ENCODE data around the gene TMEM94.
A peak's percentile ranks its signal among the peaks of the same experiment; 100 is the strongest.

The TMEM94 gene

GRCh38 chr17:75499313-75500022 is 43.0 kb downstream of the TMEM94 start:
- no peak for DNase-seq

DNA sequence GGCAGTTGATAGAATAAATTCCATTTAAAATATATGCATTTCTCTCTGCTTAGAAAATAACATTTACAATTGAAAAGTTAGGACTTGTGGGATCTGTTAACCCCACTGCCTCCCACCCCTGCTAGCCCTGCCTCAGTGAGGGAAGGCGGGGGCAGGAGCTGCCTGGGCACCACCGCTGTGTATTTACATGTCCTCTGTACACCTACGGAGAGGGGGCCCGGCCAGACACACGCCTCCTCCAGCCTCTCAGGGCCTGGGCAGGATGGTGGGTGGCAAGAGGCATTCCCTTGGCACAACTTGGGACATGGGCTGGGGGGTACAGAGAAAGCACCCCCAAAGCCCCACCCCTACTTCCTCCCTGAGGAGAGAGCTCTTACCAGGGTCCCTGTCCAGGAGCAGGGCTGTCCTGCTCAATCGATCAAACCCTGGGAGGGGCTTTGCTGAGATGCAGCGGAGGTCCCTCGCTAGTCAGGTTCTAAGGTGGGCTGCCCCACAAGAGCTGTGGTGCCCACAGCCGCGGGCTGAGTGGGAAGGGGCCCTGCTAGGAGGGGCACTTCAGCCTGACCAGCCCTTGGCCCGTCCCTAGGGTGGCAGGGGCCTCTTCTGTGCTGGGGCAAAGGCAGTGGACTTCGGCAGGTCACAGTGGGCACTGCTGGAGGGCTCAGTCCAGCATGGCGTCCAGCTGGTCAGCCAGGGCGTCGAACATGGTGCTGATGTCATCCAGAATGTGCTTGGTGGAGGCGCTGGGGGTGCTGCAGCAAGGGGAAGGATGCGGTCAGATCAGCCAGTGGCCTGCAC is 44.2 kb downstream of the TMEM94 start:
- DNase-seq, result no peak

DNA sequence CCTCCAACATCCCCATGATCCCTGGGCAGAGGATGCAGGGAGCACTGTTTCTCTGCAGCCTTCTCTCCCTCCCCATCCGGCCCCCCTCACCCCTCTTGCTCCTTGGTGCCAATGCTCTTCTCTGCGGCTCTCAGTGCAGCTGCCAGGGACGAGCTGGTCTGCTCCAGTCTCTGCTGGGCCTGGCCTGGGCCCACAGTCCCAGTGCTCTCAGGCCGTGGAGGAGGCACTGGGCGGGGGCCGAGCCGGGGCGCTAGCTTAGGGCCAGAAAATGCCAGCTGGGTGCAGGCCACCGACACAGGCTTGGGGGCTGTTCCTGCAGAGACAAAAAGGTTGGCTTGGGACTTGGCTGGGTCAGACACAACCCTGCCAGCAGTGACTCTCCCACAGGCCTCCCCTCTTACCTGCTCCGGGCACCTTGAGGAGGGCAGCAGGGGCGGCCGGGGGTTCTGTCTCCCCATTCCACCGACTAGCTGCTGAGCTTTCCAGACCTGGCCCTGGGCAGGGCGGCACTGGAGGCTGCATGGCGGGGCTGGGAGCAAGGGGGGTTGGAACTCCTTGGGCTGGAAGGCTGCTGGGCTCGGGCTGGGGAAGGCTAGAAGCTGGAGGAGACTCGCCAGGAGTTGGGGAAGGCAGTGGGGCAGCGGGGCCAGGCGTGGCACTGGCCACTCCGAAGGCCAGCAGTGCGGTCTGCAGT is 45.1 kb downstream of the TMEM94 start:
- DNase-seq, result no peak

DNA sequence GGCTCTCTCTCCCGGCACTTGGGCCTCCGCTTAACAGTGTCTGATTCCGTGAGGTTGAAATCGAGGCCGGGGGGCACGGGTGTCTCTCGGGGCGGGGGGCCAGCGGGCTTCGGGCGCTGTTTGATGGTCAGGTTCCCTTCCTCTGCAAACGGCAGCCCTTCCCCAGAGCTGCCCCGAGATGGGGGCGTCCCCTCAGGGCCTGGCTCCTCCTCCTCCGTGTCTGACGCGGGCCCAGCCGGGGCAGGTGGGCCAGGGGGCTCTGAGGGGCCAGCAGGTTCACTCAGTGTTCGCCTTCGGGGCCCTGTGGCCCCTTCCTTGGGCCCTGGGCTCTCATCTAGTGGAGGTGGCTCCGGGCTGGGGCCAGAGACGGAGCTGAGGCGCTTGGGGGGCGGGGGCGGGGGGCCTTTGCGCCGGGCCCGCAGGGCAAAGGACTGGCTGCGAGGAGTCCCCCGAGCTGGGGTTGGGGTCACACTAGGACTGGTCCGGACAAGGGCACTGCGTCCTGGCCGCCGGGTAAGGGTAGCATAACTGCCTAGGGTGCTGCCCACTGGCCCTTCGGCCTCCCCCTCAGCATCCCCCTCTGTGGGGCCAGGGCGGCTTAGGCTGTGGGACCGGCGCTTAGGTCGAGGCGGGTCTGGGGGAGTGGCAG is 45.8 kb downstream of the TMEM94 start:
- DNase-seq, result no peak

DNA sequence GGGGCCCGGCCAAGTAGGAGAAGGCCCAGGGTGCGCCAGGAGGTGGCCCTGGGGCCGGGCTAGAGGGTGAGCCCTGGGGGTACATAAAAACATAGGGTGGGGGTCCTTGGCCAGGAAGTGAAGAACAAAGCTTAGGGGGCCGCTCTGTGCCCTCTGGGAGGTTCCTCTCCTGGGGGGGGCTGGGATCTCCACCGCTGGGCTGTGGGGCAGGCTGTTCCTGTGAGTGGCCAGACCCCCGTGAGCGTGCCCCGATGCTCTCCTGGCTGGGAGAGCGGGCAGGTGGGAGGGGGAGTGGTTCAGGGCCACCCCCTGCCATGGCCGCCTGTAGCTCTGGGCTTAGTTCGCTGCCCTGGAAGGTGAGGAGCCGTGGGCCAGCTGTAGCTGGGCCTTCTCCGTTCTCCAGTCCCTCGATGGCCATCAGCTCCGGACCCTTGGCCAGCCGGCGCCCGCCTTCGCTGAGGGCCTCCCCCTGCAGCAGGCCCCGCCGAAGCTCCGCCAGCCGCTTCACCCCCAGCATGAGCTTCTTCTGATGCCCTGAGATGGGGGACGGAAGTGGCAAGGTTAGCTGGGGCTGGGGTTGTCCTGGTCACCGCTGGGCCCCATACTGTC is 46.4 kb downstream of the TMEM94 start:
- no peak for DNase-seq

GRCh38 chr17:75503337-75503950 is 47.0 kb downstream of the TMEM94 start:
- no peak for DNase-seq

- no peak for DNase-seq
Observed at GRCh38 chr17:75503976-75504346, 47.5 kb downstream of the TMEM94 start.

GRCh38 chr17:75504347-75505151 is 48.1 kb downstream of the TMEM94 start:
- DNase-seq, result peak; percentile 26

DNA sequence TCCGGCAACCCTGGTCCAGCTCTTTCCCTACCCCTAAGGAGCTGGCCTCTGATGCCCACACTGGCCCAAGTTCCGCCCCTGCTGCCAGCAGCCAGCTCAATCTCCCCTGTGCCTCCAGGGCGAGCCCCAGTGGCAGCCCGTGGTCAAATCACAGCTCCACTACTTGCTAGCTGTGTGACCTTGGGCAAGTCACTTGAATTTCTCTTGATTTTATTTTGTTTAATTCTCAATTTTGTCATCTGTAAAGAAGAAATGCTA is 48.6 kb downstream of the TMEM94 start:
- no peak for DNase-seq

DNA sequence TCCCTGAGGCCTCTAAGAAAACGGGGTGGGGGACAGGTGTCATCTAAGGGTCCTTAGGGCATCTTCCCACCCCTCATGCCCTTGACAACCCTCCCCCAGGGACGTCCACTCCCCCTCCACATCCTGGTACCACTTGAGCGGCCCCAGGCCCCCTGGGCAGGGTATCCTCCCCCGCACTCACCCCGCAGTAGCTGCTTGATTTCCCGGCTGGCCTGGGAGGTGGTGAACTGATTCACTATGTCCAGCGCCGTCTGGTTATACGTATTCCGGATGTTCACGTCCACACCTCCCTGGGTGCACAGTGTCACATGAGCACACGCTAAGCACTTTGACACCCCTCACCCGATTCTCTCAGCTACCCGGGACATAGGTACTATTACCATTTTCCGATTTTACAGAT is 49.2 kb downstream of the TMEM94 start:
- no peak for DNase-seq

GRCh38 chr17:75506134-75506533 is 49.7 kb downstream of the TMEM94 start:
- no peak for DNase-seq

- no peak for DNase-seq
Observed at GRCh38 chr17:75506888-75507287, 50.5 kb downstream of the TMEM94 start.

DNA sequence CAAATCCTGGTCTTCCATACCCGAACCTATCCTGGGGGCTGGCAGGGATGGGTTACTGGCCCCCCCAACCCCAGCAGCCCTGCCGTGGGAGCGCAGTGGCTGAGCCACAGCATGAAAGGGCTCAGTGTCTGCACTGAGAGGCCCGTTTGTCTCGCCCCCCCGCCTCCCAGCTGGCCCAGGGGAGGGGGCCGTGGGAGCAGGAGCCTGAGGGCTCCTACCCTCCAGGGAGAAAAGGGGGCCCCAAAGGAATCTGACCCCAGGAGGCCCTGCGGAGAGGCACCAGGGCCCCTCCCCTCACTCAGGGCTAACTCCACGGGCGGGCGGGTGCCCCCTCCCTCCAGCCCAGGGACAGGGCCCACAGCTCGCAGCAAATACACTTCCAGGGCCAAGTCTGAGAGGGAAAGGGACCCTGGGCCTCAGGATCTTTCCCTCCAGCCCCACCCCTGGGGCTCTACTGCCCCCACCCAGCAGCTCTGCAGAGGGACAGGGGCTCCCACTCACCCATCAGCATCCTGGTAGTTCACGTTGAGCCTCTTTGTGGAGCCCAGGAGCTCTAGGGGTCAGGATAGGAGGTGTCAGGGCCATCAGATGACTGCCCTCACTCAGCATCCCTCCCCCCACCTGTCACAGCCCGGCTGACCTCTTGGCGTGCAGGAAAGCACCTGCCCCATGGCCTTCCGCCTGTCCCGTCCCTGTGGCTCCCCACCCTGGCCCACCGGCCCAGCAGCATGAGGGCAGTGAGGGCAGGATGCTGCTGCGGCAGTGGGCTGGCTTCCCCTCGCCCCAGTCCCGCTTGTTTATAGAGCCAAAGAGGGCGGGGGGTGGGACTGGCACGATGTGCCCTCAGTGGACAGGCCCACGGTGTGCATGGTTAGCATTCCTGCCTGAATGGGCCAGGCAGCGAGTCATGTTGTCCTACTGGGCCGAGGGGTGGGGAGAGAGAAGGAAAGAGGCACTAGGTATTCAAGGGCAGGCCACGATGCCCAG is 51.6 kb downstream of the TMEM94 start:
- no peak for DNase-seq

DNA sequence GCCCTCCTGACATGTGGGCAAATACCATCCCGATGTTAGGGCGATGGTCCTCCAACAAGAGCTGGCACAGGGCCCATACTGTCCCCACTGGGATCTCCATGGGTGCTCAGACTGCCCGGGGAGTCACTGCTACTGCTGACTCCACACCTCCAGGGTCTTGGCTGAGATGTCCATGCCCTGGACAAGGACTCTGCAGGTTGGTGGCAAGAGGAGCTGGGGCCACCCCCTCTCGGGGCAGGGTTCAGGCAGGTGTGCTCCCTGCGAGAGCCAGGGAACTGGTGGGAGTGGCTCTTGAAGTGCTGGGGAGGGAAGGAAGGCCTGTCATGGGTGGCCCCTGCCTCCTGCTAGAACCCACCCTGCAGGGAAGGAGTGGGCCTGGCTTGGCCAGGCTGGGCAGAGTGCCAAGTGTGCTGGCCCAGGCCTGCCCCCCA is 52.5 kb downstream of the TMEM94 start:
- no peak for DNase-seq

- DNase-seq, result no peak
Observed at GRCh38 chr17:75509528-75510258, 53.3 kb downstream of the TMEM94 start.

GRCh38 chr17:75511270-75511609 is 54.8 kb downstream of the TMEM94 start:
- DNase-seq, result no peak

GRCh38 chr17:75511610-75512575 is 55.5 kb downstream of the TMEM94 start:
- DNase-seq, result no peak

DNA sequence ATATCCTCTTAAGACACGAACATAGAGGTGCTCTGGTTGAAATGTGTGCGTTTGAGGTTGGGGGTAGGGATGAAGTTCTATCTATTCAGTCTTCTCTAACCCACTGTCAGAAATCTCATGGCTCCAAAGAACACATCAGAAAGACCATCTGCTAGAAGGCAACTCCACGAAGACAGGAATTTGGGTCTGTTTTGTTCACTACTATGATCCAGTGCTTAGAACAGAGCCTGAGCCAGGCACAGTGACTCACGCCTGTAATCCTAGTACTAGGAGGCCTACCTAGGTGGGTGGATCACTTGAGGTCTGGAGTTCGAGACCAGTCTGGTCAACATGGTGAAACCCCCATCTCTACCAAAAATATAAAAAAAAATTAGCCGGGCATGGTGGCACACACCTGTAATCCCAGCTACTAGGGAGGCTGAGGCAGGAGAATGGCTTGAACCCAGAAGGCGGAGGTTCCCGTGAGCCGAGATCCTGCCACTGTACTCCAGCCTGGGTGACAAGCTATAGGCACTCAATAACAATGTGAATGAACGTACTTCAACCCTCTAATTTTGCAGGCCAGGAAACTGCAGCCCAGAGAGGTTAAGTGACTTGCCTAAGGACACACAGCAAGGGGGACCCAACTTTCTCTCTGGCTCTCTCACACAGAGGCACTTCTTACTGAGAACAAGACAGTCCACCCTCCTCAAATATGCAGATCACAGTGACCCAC is 56.6 kb downstream of the TMEM94 start:
- no peak for DNase-seq
